ENCODE measurements around the gene ENPP3.

GRCh38 chr6:131681585-131681984 is 44.5 kb downstream of the ENPP3 start:
- TF ChIP-seq CTCF (IDR thresholded peaks at IDR 0.05) = no peak
- TF ChIP-seq EZH2 (IDR thresholded peaks at IDR 0.05; ENCODE audit: borderline replicate concordance, insufficient read depth, low read depth, low read length, poor library complexity, severe bottlenecking) = no peak
